NCI-H1694 treated with DMSO at 0.1 percent for 48 hours (cell line): ENCODE results near the gene EME2.

Experiments
- DNase-seq: peaks from one replicate; lab custom pipeline; 2025; lab: John Stamatoyannopoulos, UW

The EME2 gene

DNA sequence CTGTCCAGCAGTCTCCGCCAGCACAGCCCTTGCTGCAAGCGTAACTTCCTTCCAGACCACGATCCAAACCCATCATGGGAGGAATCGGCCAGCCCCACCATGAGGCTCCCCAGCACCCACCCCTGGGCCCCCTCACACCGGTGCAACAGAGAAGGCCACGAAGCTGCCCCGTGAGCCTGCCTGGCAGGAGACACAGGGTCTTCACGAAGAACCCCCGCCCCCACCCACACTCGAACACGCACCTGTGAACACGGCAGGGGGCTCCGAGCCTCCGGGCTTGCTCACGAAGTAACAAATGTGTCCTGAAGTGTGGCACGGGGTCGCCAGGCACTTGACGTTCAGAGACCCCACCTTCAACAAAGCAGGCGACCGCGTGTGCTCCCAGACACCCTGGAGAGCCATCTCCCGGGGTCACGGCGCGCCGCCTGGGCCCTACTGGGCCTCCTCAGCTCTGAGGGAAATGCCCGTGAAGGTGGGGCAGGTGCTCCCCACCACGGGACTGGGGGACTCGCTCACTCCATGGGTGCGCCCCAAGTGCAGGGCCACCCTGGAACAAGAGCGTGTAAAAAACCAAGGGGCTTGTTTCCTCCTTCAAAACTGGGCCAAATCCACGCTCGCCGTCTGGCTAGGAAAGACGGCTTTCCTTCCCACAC, 46.4 kb downstream of the EME2 start:
- DNase-seq: no peak

GRCh38 chr16:1819611-1820010, 47.0 kb downstream of the EME2 start:
- no peak for DNase-seq

- no peak for DNase-seq
These were observed 47.7 kb downstream of the EME2 start for GRCh38 chr16:1820096-1820945.

GRCh38 chr16:1820946-1821290, 48.3 kb downstream of the EME2 start:
- DNase-seq: no peak

DNA sequence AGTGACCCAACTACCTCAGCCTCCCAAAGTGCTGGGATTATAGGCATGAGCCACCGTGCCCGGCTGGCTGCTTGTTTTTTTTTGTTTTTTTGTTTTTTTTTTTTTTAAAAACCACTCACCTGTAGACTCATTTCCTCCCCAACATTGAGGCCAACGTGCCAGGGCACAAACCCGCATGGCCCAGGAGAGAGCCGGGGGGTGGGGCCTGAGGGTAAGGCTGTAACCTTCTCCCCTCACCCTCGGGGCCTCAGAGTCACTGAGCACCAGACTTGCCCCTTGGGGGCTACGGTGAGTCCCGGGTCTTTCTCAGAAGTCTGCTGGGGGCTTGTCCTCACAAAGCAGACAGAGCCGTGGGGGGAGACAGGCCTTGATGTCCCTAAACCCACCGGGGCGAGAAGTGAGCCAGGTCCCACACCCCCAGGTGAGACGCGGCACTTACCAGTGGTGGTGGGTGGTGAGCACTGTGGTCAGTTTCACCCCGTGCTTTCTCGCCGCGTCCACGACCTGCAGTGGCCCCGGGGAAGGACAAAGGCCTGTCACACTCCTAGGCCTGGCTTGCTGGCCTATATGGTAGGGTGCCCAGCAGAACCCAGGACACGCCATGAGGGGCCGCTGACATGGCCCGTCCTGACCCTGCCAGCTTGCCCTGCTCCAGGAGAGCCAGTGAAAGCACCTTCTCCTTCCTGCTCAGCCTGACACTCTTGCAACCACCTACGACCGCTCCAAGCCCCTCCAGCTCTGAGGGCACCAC, 49.4 kb downstream of the EME2 start:
- no peak for DNase-seq

DNA sequence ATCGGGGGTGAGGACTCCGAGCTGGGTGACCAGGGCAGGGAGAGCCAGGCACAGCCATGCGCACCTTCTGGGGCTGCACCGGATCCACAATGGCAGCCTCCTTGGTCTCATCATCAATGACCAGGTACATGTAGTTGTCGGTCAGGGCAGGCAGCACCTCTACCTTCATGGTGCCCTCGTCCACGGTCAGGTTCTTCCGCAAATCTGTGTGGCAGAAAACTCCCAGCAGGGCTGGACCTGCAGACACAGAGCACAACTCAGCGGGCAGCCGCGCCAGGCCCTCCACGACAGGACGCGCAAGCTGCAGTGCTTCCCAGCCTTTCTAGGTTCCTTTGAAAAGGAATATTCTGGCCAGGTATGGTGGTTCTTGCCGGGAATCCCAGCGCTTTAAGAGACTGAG, 50.2 kb downstream of the EME2 start:
- no peak for DNase-seq

DNA sequence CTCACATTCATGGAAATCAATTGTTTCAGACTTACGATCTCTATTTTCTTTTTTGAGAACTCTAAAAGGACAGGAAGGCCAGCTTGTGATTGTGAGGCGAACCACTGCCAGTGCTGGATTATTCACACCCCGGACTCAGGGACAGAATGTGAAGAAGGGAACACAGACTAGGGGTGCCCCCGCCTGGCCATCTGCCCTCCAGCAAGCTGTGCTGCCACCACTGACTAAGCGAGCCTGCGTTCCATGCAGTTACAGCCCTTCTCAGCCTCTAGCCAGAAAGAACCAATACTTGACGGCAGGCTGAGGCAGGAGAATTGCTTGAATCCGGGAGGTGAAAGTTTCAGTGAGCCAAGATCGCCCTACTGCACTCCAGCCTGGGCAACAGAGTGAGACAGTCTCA, 51.2 kb downstream of the EME2 start:
- peak; percentile 15 for DNase-seq

DNA sequence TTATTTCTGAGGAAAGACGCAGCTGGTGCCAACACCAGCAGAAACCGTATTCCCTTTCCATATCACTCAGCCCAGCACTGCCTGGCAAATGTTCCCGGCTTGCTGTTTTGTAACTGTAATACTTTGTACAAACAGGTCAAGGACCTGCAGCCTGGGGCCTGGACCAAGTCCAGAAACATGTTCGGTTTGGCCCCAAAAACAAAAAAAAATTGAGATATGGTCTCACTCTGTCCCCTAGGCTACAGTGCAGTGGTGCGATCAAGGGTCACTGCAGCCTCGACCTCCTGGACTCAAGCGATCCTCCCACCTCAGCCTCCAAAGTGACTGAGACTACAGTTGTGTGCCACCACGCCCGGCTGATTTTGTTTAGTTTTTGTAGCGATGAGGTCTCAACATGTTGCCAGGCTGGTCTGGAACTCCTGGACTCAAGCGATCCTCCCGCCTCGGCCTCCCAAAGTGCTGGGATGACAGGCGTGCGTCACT, 52.8 kb downstream of the EME2 start:
- no peak for DNase-seq
